K562 treated with DMSO at 1 percent for 4 hours (cell line): ENCODE data around the gene ZNF44. TPM values are rescaled to one million over a fixed set of nuclear protein-coding genes. Genes with fewer than 3 reads are reported as not detected.

Source experiments
- total RNA-seq: library from RNA; unstranded; fragments of 300-600 nt; gene quantifications from 2 replicates; pipeline ENCODE4 v1.2.3, GENCODE V29; 2022; ENCODE audit not compliant: insufficient read depth

The ZNF44 gene
- 3.7 and 5.3 TPM in 2 replicates for total RNA-seq

GRCh38 chr19:12294249-12295158 lies at the start of gene ZNF44:
ZNF44 (minus strand) TSS chr19:12294883; CDS start chr19:12294694, 189 bp downstream.

GRCh38 chr19:12333162-12334159 lies 38.8 kb upstream of the ZNF44 start, which contains the start of gene ZNF563:
ZNF563 (minus strand) TSS chr19:12333633; CDS start chr19:12333482, 151 bp downstream.

Other genes with a start within 250 kb of the ZNF44 start
- gene ZNF878, start 241.9 kb downstream of the ZNF44 start, total RNA-seq = 0.75 TPM in 1 of 2 replicates, not detected in the other
- 0.69 and 1.8 TPM in 2 replicates for gene ZNF844, start 230.2 kb downstream of the ZNF44 start, total RNA-seq
- gene ZNF20, start 154.5 kb downstream of the ZNF44 start, total RNA-seq = 1.9 and 6.6 TPM in 2 replicates
- gene ZNF625, start 138.1 kb downstream of the ZNF44 start, total RNA-seq = not detected in 2 replicates
- gene ZNF136, start 131.8 kb downstream of the ZNF44 start, total RNA-seq = 2.7 and 2.9 TPM in 2 replicates
- 2.9 and 3.0 TPM in 2 replicates for gene ZNF563, start 38.8 kb upstream of the ZNF44 start, total RNA-seq
- gene ZNF442, start 70.8 kb upstream of the ZNF44 start, total RNA-seq = 1.0 and 1.5 TPM in 2 replicates
- gene ZNF799, start 106.4 kb upstream of the ZNF44 start, total RNA-seq = 5.8 and 6.1 TPM in 2 replicates
- 1.1 and 1.9 TPM in 2 replicates for gene ZNF443, start 146.1 kb upstream of the ZNF44 start, total RNA-seq
- 0.13 TPM in 1 of 2 replicates, not detected in the other for gene ZNF709, start 189.9 kb upstream of the ZNF44 start, total RNA-seq